CD4-positive, alpha-beta T cell treated with Interleukin-1 beta for 1 hour (primary cell): Measurements from ENCODE around the gene AGBL4.
A peak's percentile ranks its signal among the peaks of the same experiment; 100 is the strongest.
"Not testable (repeated sequence)": the region's sequence is repeated elsewhere in the genome, so short reads cannot be mapped to it uniquely, and the experiment has no call there.

Source experiments
- DNase-seq, 2 donors: peaks; one replicate each; pipeline ENCODE4 v3.0.0-alpha.2; 2020 to 2022

Gene AGBL4

DNA sequence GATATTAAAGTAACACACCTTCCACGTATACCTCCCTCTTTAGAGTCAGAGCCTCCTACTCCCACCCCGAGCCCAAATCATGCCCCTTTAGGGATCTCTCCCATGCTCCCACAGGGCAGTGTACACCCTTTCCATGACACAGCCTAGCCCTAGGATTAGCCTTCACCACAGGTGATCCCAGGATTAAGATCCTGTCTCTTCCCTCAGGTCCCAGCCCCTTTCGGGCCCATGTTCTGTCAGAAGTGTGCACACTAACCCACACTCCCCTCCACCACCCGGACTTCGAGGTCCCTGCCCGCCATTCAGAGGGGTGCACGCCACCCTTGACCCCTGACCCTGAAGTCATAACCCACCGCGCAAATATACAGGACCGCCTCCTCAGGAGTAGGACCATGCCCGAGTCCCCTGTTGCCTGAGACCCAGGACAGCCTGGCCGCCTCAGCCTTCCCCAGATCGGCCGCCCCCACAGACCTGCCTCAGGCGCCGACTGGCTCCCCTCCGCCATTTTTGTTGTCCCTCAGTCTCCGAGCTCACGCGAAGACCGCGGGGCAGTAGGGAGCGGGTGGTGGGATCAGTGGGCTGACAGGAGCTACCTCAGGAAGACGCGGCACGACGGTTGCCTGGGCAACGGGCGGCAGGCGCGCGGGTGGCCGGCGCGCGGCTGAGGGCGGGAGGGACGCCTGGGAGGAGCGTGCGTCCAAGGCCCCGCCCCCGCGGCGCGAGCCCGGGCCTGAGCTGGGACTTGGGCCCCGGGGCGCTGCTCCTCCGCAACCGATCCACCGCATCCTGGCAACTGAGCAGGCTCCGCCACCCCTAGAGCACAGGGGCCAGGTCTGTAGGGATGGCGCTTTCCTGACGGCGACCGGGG lies at the start of gene AGBL4:
AGBL4 (minus strand) TSS at position 663 of the 868 bp plus-strand sequence.
- peak in 1 of 2 donors; percentile 8 for DNase-seq

DNA sequence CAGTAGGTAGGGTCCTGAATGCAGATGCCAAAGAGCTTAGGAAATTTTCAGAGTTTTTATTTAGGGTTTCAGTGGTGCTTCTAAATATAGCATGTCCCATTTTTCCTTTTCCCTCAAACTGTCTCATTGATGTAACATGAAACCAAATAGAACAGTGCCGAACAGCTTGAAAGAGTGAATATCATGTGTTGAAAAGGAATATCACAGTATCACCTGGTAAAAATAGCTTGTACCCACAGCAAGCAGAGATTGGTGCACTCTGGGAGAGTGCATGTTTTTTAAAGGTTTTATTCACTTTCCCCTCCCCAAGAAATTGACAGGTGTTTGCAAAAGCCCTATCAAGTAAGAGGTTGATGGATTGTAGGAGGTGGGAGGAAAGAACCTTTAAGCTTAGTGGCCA lies 43.1 kb upstream of the AGBL4 start:
- DNase-seq: no peak

DNA sequence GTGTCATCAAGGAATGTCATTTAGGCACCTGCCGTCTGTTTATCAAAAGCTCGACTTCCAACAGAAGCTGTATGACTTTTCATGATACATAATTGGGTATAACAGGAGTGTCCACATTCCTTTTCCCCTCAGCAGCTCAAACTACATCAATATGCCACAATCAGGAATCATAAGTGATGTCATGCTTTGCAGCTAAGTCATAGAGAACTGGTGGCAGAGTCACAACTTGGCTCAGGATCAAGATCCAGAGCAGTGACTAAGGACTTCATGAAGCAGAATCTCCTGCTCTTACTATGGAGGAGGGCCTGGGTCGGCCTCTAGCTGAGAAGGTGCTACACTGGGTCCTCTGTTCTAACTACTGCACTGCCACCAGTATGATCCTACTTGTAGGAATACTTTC lies 36.5 kb upstream of the AGBL4 start:
- no peak for DNase-seq

DNA sequence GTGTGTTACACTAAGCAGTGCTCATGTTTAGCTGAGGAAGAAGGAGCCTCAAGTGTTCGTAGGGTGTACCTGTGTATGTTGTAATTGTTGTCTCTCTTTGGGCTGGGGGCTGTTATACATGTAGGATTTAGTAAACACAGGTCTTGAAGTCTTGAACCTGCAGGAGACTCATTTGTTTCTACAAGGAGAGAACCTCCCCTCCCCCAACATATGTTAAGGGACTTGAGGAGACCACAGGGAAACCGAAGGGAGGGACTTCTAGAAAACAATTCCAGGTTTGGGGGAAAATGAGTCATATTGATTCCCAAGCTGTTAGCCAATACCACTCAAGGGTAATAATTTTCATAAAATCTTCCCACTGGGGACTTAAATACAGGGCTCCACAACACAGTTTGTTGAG lies 25.0 kb upstream of the AGBL4 start:
- no peak for DNase-seq

DNA sequence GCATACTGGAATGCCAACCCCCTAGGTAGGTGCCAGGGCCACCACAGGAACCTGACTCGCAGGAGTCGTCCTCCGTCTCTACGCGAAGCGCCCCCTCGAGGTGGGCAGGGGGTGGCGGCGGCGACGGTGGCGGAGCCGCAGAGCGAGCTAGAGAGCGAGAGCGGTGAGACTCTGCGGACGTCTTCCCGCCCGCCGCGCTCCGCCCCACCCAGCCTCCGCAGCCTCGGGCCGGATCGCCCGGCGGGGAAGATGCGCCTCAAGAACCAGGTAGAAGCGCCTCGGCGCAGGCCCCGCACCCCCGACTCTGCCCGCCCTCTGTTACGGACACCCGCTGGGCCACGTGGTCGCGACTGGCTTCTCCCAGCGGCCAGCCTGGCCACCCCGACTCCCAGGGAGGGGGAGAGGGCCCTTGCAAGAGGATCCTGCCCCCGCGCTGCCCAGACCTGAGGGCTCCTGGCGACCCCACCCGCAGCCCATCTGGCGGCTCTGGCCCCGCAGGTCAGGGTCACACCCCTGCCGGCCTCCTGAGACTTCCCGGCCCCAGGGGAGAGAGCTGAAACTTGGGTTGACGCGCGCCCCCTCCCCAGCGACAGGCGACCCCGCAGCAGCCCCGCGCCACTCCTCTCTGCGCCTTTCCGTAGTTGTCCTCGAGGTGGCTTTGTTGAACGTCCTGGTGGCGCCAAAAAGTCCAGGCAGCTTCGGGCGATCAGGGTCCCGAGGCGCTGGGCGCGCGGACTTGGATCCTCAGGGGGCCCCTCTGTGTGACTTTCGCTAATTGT lies 24.4 kb upstream of the AGBL4 start:
- DNase-seq: peak in 1 of 2 donors; percentile 1

DNA sequence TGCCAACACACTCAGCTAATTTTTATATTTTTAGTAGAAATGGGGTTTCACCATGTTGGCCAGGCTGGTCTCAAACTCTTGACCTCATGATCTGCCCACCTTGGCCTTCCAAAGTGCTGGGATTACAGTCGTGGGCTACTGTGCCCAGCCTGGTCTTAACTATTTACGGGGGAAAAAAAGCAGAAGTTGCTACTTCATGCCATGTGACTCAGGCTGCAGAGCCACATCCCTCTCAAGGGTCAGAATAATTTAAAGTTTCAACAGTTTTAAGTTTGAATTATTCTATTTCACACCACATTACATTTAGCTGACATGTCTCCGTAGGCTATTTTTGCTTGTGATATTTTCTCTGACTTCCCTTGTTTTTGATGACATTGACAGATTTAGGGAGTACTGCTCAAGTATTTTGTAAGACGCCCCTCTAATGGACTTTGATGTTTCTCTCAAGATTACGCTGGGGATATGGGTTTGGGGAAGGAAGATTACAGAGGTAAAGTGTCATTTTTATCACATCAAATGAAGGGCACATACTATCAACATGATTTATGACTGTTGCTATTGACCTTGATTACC lies 14.6 kb upstream of the AGBL4 start:
- no peak for DNase-seq

DNA sequence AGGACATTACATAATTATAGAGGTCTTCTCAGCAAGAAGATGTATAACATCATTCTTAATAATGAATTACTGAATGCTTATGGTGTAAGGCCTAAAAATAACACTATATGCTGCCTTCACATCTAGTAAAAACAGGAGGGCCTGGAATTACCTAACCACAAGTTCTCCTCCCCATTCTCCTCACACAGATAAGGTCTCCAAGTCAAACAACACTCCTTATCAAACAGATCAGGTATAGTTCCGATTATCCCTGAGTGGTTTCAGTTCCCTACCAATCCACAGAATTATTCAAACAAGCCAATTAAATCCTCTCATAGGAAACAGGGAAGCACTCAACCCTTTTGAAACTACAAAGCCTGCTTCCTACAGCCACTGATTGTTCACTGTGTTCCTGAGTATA lies 4.0 kb upstream of the AGBL4 start:
- no peak for DNase-seq

DNA sequence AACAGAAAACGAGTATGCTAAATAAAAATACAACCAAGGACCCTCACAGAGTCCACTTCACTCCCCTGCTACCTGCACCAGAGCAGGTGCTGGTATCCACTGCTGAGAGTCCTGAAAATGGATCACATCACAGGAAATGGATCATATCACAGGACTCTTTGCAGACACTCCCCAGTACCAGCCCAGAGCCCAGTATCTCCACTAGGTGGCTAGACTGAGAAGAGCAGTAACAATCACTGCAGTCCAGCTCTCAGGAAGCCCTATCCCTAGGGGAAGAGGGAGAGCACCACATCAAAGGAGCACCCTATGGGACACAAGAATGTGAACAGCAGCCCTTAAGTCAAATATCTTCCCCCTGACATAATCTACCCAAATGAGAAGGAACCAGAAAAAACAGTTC lies 28.0 kb downstream of the AGBL4 start:
- no peak for DNase-seq

DNA sequence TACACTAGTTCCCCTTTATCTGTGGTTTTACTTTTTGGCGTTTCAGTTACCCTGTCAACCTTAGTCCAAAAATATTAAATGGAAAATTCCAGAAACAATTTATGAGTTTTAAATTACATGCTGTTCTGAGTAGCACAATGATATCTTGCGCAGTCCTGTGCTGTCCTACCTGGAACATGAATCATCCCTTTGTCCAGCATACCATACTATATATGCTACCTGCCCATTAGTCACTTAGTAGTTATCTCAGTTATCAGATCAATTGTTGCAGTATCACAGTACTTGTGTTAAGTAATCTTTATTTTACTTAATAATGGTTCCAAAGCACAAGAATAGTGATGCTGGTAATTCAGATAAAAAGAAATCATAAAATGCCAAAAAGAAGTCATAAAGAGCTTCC lies 52.7 kb downstream of the AGBL4 start:
- DNase-seq: no peak

DNA sequence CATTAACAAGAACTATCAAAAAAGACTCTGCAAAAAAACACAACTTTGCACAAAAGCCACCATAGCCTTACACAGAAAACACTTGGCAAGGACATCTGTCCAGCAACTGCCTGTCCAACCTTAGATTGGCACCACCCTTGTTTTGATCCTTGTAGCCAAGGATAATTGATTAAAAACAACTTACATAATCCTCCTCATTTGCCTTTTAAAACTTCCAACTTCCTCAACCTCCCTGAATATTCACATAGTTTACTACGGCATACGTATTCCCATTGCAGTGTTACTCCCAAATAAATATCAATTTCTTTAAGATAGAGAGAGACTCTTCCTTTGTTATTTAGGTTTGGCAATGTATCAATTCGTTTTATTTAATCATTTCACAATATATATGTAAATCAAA lies 72.4 kb downstream of the AGBL4 start:
- DNase-seq: no peak

DNA sequence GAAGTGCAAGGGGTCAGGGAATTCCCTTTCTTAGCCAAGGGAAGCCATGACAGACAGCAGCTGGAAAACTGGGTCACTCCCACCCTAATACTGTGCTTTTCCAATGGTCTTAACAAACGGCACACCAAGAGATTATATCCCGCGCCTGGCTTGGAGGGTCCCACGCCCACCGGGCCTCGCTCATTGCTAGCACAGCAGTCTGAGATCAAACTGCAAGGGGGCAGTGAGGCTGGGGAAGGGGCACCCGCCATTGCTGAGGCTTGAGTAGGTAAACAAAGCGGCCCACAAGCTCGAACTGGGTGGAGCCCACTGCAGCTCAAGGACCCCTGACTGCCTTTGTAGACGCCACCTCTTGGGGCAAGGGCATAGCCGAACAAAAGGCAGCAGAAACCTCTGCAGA lies 108.5 kb downstream of the AGBL4 start:
- not testable (repeated sequence) for DNase-seq

DNA sequence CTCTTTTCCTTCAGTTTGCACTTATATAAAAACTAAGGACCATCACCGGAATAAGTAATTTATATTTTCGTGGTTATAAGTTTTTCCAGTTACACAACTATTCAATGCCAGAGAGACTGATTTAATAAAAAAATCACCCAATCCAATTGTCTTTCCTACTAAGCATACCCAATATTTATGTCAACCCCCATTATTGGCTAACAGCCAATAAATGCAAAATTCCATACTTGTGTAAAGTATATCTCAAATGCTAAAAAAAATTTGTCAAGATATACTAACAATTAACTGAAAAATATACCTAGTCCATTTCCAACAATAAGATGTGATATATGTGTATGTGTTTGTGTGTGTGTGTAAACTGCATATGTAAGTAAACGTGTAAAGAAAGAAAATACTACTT lies 117.4 kb downstream of the AGBL4 start:
- no peak for DNase-seq

DNA sequence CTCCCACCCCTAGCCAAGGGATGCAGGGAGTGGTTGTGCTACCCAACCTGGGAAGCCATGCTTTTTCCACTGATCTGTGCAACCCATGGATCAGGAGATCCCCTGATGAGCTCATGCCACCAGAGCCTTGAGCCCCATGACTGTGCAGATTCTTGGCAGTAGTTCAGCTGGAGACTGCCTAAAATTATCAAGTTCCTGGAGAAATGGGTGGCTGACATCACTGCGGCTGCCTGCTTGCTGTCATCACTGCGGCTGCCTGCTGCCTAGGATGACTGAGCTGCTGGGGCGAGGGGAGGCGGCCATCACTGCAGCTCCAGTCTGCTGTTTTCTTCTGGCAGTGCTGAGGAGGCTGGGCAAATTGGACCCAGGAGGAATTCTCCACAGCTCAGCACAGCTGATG lies 159.2 kb downstream of the AGBL4 start:
- DNase-seq: no peak

DNA sequence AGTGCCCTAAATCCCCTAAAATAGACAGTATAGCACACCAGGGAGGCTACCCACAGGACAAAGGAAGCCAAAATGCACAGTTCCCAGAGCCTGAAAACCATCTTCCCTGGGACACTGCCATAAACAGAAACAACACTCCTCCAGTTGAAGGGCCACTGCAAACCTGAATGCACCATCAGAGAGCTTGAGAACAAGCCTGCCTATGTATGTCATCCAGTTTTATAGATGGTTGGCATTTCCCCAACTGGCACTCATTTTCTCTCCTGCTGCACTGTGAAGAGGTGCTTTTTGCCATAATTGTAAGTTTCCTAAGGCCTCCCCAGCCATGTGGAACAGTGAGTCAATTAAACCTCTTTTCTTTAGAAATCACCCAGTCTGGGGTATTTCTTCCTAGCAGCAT lies 169.0 kb downstream of the AGBL4 start:
- DNase-seq: no peak

DNA sequence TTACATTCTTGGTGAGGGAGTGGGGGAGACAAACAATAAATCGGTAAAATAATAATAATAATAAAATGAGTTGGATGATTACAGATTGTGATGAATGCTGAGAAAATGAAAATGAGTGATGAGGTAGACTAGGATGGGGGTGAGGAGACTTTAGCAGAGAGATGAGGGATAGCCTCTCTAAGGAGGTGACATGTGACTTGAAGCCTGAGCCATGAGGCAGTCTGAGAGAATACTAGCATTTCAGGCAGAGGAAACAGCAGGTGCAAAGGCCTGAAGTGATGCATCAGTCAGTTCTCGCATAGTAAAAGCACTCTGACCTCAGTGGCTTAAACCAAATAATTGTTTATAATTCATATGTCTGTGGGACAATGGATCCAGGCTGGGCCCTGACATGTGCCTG lies 181.2 kb downstream of the AGBL4 start:
- DNase-seq: no peak

DNA sequence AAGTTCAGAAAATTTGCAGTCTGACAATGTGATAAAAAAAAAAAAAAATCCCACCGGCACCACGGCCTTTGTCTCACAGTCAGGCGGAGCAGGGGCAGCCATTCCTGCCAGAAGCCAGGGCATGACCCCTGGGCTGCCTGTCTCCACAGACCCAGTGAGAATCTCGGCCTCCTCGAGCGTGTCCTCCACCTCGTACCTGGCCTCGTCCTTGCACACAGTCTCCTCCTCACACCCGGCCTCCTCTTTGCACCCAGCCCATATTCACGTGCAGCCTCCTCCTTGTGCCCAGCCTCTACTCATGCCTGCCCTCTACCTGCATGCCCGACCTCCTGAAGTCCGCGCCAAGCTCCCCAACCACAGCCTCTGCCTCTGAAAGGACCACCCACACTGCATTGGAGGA lies 182.0 kb downstream of the AGBL4 start:
- no peak for DNase-seq

DNA sequence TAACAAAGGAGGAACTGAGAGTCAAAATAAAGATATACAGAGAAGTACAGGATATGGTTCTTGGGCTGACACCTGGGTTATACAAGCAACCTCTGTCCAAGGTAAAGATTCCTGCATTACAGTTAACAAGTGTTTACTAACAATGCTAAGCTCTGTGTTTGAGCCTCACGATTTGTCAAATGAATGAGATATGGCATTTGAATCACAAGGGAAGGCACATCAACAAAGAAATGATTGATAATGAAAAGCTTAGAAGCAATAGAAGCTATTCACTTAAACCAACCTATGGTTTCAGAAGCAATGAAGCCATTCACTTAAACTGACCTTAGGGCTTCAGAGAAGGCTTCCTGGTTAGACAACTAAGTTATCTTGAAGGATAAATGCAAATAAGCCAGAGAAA lies 199.5 kb downstream of the AGBL4 start:
- no peak for DNase-seq

DNA sequence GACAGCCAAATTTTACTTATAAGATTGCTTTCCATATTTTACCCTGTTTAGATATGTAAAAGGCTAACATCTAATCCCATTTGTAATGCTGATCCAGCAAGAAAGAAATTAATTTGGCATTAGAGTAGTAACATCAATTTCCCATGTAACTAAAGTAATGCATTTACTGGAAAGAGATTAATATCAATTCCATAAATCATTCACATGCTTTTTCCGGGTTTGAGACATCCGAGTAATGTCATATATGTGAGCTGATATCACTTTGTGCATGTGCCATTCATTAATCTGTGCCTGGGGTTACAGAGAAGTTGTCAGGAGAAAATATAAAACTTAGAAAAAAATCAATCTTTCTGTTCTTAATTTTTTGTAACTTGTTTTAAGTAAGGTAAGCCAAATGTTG lies 206.1 kb downstream of the AGBL4 start:
- no peak for DNase-seq

DNA sequence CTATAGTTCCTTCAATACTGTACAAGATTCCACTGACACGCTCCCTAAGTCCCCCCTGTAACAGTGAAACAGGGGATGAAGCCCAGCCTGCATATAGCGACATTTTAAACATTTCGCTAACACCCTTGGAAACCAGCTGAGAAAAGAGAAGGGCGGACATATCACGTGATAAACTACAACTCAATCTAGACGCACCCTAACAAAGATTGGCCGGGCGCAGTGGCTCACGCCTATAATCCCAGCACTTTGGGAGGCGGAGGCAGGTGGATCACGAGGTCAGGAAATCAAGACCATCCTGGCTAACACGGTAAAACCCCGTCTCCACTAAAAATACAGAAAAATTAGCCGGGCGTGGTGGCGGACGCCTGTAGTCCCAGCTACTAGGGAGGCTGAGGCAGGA lies 236.7 kb downstream of the AGBL4 start:
- DNase-seq: not testable (repeated sequence)

DNA sequence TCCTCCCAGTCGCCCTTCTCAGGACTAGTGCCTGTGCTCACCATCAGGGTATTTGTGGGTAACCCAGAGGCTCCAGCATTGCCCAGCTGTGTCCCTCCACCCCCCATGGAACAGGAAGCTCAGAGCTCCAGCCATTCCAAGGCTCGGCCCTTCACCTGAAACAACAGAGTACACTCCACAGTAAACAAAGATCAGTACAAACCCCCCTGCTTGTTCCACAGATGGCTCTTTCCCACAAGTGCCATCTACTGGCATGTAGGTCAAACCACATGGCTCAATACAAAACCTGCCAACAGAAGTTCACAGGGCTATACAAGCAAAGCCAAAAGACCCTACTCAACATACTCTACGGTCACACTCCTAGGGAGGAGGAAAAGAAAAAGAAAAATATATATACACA lies 258.7 kb downstream of the AGBL4 start:
- no peak for DNase-seq

DNA sequence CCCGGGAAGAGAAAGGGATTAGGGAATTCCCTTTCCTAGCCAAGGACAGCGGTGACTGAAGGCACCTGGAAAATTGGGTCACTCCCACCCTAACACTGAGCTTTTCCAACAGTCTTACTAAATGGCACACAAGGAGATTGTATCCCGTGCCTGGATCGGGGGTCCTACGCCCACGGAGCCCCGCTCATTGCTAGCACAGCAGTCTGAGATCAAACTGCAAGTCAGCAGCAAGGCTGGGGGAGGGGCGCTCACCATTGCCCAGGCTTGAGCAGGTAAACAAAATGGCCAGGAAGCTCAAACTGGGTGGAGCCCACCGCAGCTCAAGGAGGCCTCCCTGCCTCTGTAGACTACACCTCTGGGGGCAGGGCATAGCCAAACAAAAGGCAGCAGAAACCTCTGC lies 285.6 kb downstream of the AGBL4 start:
- not testable (repeated sequence) for DNase-seq

DNA sequence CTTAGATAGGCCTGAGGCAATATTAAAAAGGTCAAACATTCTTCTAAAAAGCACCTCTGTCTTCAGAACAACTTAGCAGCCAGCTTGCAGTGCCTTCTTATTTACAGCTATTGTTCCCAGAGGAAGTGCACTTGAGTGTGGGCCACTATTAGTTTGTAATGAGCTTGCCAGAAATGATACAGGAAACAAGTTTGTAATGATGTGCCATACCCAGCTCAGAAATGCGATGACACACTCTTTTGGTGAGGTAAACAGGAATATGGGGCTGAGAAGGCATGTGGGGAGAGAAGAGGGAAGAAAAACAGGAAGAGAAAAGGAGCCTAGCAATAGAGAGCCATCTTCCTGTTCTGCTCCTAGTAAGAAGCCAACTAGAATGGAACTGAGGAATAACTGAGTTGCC lies 295.4 kb downstream of the AGBL4 start:
- no peak for DNase-seq

DNA sequence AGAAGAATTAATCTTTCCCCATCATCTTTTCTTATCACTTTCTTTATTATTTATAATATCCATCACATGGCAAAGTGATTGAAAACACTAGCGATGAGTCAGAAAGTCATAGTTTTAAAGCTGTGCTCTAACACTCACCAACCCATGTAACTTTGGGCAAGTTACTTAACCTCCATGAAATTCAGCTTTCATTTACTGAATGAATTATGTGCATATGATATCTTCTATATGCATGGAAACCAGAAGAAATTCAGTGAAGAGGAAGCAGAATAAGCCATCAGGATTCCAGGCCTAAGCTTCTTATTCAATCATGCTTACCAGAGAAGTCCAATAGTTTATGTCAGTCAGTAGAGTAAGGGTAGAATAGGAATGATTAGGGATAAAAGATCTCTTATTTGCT lies 300.1 kb downstream of the AGBL4 start:
- no peak for DNase-seq

DNA sequence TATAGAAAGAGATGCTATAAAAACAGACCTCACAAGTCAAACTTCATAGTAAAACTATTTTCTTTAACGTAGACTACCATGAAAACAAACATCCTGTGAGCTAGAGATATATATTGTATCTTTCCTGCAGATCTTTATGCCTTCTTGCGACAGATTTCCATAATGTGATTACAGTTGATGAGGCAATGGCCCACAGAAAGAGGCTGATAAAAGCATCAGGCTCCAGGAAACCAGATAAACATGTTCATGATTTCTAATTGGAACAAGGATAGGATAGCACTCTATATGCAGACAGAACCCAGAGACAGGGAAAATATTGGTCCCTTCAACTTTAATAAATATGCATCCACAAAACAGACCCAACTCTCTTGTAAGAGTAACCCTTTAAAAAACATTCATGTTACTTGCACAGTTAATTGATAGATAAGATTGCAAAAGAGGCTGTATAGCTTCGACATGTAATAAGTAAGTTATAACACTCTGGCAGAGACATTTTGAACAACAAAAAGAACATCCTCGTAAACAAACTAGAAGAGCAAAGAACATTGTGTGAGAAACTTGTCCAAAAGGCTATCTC lies 329.4 kb downstream of the AGBL4 start:
- DNase-seq: no peak
